CD1c-positive myeloid dendritic cell (primary cell): ENCODE results near the gene DLG1.
"Not testable (repeated sequence)": the region's sequence is repeated elsewhere in the genome, so short reads cannot be mapped to it uniquely, and the experiment has no call there.

Experiments used
- DNase-seq: peaks from one replicate; pipeline ENCODE4 v3.0.0-alpha.2; 2016; ENCODE audit errors: extremely low spot score

Gene DLG1

DNA sequence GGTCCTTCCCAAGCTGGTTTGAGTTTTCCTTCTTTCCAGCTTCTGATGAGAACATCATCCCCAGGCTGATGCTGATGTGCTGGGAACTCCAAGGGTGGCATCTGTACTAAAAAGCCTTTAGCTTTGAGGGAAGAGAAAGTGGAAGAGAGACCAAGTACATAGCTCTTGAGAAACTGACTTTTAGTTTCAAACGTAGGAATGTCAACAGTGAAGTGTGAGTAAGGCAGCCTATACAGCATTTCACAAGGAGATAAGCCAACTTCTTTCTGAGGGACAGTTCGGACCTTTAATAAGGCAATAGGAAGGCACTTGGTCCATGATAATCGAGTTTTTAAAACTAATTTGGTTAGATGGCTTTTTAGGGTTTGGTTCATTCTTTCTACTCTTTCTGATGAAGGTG lies 53.7 kb downstream of the DLG1 start:
- DNase-seq: no peak

DNA sequence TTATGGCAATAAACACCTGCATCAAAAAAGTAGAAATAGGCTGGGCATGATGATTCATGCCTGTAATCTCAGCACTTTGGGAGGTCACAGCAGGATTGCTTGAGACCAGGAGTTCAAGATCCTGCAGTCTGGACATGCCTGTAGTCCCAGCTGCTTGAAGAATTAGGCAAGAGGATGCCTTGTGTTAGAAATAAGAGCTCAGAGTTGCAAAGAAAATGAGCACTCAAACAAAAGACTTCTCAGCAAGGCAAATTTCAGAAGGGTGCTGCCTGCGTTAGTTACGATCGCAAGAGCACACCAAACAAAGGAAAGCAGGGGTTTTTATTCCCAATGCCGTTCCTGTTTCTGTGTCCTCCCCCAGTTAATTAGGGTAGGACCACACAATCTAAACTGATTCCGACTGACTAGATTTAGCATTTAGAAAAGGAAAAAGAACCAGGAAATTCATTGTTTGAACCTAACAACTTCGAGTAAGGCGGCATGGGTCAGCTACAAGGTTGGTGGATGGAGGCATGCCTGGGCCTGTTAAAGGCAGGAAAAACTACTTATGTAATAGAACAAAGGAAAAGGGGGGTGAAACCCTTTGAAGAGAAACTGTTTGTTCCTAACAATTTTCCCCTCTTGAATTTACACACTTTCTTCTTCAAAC lies 55.5 kb downstream of the DLG1 start:
- DNase-seq: no peak

DNA sequence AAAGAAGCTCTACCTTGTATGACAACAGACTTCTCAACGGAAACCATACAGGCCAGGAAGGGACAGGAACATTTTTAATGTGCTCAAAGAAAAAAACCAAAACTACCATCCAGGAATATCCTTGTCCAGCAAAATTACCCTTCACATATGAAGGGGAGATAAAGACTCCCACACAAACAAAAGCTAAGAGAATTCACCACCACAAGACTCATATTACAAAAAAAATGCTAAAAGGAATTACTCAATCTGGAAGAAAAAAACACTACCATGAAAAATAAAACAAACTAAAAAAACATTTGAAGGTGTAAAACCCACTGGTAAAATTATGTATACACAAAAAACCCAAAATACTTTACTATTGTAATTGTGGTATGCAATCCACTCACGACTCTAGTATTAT lies 57.2 kb downstream of the DLG1 start:
- no peak for DNase-seq

DNA sequence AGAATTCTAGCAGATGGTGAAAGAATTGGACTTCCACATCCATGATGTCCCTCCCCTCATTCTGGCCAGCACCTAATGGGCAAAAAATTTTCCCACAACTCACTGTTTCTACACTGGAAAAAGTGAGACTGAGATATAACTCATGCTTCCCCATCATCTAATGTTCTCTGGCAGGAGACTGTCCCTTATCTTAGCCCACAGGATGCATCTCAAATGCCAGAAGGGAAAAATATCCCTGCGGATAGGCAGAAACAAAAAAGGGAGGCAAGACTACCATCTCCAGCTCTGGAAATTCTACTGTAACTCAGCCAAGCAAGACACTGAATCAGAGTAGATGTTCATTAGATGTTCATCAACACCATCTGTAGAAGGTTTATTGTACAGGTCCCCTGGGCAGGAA lies 58.6 kb downstream of the DLG1 start:
- no peak for DNase-seq

DNA sequence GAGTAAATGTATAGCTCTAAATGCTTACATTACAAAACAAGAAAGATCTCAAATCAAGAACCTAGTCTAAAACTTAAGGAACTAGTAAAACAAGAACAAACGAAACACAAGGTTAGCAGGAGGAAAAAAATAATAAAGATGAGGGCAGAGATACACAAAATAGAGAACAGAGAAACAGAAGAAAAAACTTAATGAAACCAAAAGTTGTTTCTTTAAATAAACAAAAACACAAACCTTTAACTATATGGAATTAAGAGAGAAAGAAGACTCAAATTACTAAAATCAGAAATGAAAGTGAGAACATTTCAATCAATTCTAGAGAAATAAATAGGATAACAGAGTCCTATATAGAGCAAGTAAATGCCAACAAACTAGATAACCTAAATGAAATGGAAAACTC lies 59.6 kb downstream of the DLG1 start:
- no peak for DNase-seq

DNA sequence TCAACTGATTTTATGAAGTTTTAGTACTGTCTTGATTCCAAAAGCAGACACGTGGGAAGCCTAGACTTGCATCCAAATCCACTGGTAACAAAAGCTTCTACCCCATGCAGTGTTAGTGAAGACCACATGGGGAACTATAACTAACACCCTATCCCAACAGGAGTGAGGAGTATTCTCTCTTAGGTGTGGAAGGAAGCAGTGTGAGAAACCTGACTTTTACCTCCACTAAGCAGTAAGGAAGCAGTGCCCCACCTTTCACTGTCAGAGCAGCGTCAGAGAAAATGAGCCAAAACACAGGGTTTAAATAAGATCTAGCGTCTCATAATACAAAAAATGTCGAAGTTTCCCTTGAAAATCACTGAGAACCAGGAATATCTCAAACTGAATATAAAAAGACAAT lies 60.5 kb downstream of the DLG1 start:
- no peak for DNase-seq

DNA sequence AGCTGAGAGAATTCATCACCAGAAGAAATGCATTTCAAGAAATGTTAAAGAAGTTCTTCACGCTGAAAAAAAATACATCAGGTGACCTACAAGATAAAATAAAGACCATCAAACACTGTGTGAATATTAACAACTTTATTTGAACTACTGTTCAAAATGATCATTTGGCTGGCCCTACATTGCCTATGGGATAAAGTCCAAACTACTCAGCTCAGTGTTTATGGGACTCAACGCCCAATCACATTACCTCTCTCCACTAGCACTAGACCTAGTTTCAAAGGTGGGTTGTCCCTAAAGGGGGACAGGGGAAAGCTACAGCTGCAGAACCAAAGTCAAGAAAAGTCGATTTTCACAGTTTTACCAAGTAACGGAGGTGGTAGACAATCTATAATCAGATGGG lies 62.0 kb downstream of the DLG1 start:
- no peak for DNase-seq

DNA sequence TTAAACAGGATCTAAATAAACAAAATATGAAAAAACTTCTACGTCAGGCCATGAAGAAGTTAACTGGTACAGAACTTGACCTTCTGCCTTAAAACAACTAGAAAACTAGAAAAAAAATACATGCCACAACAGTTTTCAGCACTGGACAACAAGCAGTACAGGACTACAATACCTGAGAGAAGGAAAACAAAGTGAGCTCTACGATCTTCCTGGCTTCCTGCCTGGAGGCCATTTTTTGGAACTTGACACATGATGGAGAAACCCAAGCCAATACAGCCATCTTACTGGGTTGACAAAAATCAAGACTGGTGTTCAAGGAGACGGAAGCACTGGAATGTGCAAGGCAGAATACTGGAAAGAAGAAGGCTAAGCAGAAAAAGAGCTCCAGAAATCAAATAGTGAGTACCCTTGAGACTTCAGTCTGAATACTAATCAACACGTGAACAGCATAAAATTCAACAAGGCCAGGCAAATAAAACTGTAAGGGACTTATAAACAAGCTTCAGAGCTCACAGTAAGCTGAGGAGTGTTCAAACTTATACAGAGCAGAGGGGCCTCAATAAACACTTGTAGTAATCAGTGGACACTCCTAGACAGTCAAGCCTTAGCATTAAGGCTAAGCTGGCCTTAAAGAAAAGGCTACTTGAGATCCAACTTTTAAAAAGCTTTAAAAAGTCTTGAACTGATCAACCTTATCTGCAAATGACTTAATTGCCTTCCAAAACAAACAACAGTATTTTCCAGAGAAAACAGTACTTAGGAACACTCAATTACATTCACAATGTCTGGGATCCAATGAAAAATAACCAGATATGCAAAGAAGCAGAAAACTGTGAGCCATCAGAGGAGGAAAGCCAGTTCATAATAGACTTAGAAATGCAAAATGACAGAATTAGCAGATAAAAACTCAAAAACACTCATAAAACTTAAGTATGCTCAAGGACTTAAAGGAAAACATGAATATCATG lies 63.2 kb downstream of the DLG1 start:
- no peak for DNase-seq

DNA sequence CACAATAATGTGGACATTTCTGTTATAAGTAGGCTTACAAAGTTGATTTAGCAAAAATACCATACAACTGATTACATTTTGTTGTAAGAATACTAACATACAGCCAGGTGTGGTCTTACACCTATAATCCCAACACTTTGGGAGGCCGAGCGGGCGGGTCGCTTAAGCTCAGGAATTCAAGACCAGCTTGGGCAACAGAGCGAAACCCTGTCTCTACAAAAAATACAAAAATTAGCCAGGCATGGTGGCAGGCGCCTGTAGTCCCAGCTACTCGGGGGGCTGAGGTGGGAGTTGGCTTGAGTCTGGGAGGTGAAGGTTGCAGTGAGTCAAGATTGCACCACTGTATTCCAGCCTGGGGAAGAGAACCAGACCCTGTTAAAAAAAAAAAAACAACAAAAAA lies 67.1 kb downstream of the DLG1 start:
- DNase-seq: no peak

DNA sequence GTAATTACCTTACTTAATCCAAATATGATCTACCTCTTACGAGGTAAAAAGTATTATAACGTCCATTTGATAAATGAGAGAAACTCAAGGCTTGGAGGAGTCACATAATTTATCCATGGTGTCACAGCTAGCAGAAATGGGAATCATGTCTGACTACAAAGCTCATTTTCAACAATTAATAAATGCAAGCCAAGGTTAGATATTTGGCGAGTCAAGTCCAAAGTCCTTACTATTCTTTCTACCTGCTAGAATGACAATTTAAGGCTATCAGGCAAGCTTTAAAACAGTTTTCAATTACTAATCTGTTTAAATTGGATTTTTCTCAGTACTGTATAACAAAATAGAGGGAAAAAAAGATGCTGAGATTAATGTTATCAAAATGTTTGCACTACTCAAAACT lies 68.6 kb downstream of the DLG1 start:
- no peak for DNase-seq

DNA sequence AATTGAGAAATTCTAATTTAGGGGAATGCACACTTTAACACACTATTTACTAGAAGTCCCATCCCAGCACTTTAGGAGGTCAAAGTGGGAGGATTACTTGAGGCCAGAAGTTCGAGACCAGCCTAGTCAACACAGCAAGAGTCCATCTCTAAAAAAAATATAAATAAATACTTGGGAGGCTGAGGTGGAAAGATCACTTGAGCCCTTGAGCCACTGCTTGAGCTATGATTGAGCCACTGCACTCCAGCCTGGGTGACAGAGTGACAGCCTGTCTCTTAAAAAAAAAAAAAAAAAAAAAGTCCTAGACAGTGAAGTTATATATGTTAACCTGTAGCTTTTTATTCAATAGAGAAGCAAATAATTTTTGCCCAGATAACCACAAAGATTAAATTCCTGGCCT lies 69.2 kb downstream of the DLG1 start:
- DNase-seq: no peak

DNA sequence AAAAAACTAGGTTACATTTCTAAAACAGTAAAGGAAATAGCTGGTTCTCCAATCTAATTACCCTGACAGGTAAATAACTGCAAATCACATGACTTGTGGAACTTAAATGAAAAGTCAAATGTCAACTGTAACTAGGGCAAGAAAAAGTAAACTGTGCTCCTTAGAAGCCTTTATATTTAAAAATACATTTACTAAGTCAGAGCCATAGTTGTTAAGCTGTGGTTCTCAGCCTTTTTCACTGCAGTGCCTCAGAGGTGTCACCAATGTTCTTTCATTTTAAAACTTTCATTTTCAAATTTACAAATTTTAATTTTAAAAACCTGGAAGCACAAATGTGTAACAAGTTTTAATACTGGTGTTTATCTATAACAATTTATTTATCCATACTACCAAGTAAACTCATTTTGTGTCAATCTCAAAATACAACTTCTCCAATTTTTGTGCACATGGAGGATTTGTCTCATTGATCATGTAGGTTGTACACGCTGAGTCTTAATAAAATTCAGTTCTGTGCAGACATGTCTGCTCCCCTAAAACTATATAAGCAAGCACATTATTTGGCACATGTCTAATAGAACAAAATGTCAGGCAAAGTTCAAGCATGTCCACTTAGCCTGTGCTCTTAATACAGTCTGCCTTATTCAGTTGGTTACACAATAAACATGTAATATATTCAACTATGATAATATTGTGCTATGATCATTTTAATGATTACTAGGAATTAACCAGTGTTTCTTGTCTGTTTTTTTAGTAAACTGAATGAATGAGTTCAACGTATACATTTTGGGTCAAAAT lies 70.4 kb downstream of the DLG1 start:
- no peak for DNase-seq

DNA sequence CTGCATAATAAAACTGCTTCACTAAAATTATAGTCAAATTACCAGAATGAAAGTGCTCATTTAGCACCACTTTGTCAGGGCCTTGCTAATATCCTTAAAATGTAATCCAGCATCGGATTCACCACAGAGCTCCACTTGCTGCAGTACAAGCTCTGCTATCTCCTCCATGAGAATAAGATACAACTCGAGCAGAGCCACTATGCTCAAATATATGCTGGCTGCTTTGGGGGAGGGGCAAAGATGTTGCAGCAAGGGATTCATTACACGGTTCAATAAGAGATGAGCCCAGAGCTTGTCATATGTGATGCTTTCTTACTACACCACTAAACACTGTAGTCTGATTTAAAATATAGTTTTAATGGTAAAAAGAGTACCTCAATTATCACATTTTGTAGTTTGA lies 72.2 kb downstream of the DLG1 start:
- no peak for DNase-seq

DNA sequence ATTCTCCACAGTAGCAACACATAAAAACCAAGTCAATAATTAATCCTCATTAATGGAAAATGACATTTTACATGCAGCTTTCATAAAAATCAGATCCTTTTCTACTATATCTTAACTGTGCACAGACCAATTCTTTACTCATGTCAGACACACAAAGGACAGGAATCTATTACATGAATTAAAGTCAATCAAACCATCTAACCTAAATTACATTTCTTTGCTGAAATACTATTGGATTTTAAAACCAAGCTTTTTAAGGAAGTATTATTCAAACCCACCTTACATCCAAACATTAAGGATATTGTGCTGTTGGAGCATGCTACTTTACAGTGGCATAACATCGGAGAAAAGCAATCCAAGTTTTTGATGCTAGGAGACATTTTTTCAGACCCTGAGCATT lies 72.8 kb downstream of the DLG1 start:
- no peak for DNase-seq

DNA sequence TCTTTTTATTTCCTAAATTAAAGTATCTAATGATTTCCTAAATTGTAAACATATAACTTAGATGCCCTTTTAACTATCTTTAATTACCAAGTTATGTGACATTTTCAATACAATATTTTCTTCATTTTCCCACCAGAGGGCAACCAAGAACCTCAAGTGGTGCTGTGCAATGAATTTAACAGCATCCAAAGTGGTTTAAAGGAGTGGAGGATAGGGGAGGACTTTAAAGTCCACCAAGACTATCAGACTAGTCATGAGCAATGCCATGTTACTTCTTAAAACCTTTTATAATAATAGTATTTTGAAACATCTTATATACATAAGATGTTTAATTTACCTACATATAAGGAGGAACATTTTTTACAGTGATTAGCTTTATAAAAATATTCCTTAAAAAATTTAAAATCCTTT lies 74.4 kb downstream of the DLG1 start:
- peak; percentile 52 for DNase-seq

DNA sequence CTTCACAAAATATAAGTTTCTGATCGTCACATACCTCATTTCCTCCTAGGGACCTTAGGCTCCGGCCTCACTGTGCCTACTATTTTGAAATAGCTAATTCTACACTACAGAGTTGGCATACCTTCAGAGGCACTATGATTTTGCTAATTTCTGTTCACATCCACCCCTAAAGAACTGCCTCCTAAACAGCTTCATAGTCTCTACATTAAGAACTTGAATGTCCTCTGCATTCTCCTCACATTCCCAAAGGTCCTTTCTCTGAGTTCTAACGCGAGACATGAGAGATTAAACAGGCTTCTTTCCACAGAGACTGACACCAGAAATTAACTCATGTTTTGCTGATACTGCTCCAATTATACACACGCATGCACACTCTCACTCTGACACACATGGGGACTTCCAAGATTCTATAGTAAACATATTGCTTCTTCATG lies 75.5 kb downstream of the DLG1 start:
- no peak for DNase-seq

DNA sequence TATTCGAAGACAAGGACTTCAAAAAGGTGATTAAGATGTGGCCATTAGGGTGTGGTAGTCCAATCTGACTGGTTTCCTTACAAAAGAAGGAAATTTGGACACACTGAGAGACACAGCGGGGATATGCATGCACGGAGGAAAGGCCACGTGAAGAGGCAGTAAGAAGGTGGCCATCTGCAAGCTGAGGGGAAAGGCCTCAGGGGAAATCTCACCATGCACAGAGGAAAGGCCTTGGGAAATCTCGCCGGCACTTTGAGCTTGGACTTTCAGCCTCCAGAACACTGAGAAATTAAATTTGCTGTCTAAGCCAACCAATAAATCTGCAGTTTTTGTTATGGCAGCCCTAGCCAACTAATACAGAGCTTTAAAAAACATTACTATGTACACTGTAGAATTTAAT lies 78.8 kb downstream of the DLG1 start:
- DNase-seq: no peak

DNA sequence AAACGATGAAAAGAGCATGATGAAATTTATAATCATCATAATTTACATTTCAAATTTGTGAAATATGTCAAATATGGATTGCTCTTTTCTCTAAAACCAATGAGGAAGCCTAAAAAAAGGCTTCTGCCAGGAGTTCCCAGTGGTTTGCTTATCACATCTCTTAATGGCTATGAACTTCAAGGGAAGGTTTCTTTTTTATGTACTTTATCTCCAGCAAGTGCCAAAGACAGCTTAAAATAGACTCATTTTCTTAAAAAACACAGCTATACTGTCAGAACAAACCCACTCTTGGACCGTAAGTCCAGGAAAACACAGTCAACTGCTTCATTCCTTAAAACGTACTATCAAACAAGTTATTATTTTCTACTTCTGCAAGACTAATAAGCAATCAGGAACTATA lies 80.2 kb downstream of the DLG1 start:
- DNase-seq: no peak

DNA sequence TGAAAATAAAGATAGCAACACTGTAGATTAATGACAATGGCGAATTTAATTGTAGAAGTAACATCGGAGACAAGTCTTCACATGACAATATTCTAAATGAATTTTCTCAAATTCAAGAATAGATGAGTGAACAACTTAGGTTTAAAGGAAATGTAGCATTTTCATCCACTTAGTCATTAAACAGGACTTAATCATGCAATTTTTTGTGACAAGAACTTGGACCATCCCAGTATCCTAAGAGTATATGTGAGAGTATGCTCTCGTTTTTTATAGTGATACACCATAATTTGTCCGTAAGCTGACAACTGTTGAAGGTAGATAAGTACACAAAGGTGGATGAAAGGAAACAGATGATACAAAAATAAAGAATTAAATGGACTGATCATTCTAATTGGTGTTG lies 81.5 kb downstream of the DLG1 start:
- no peak for DNase-seq

DNA sequence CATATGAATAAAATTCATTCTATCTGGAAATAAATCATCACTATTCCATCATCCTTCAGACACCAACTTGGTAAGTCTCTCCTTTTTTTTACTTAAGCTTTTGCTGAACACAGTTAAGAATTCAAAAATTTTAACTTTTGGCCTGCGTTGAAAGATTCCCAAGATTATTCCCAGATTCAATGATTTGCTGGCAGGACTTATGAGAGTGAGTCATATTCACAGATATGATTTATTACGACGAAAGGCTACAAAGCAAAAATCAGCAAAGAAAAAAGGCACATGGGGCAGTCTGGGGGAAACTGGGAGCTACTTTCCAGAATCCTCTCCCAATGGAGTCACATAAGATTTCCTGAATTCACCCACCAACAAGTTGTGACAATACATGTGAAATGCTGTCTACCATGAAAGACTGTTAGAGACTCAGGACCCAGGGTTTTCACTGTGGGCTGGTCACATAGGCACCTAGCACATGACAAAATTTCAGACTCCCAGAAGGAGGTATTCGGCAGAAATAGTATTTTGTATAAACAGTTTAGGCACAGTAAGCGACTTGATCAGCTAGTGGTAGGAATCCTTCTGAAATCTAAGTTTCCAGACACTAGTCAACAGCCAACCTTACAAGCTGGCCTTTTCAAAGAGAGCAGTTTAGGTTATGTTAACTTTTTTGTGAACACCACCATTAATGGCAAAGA lies 82.1 kb downstream of the DLG1 start:
- DNase-seq: no peak

DNA sequence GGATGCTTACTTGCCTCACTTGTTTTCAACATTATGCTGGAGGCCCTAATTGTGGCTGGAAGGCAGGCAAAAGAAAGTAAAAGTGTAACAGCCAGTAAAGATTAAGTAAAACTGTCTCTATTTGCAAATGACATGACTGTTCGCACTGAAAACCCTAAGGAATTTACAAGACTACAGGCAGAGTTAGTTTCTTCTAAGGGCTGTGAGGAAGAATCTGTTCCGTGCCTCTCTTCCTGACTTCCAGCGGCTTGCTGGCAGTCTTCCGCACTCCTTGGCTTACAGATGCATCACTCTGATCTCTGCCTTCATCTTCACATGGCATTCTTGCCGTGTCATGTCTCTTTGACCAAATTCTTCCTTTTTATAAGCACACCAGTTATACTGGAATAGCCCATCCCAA lies 86.1 kb downstream of the DLG1 start:
- DNase-seq: no peak

DNA sequence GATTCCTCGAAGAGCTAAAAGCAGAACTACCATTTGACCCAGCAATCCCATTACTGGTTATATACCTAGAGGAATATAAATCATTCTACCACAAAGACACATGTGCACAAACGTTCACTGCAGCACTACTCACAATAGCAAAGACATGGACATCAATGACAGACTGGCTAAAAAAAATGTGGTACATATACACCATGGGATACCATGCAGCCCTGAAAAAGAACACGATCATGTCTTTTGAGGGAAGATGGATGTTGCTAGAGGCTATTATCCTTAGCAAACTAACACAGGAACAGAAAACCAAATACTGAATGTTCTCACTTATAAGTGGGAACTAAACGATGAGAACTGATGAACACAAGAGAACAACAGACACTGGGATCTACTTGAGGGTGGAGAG lies 86.7 kb downstream of the DLG1 start:
- not testable (repeated sequence) for DNase-seq
